CD4-positive, alpha-beta T cell treated with Interleukin-21 for 1 hour (primary cell): Measurements from ENCODE around the gene SNED1.
"Not testable (repeated sequence)": the region's sequence is repeated elsewhere in the genome, so short reads cannot be mapped to it uniquely, and the experiment has no call there.

Source experiments
- DNase-seq: peaks from one replicate; pipeline ENCODE4 v3.0.0-alpha.2; 2020

SNED1 gene

DNA sequence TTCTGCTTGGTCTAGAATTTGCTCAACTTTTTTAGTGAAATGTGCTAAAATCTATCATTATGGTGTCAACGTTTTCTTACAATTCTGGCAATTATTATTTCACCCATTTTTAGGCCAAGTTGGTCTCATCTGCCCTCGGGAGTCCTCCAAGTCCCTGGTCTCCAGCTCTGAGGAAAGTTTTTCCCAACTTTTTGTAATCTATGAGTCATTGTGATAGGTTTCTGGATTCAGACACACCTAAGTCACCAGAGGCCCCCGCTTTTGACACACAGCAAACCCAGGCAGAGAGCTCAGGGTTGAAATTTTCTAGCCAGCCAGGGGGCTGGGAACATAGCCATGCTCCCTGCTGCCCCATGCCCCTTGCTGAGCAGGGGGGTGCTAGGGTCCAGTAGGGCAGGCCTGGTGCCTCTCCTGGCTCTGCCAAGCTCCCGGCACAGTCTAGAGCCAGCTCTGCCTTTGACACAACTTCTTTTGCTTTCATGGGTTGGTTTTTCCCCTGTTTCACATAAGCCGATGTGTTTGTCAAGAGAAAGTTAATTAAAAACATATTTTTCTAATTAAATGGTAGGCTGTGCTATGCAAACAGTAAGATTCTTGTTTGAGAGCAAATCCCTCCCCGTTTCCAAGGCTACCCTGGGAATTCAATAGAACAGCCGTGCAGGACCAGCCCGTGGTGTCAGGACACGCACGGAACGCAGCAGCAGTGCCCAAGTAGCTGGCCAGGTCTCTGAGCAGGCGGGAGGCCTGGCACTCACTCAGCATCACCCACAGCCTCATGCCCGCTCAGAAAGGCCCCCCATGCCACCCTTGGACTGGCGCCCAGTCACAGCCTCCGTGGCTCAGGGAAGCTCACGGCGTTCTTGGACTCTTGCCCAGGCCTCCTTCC lies 25.5 kb upstream of the SNED1 start:
- no peak for DNase-seq

DNA sequence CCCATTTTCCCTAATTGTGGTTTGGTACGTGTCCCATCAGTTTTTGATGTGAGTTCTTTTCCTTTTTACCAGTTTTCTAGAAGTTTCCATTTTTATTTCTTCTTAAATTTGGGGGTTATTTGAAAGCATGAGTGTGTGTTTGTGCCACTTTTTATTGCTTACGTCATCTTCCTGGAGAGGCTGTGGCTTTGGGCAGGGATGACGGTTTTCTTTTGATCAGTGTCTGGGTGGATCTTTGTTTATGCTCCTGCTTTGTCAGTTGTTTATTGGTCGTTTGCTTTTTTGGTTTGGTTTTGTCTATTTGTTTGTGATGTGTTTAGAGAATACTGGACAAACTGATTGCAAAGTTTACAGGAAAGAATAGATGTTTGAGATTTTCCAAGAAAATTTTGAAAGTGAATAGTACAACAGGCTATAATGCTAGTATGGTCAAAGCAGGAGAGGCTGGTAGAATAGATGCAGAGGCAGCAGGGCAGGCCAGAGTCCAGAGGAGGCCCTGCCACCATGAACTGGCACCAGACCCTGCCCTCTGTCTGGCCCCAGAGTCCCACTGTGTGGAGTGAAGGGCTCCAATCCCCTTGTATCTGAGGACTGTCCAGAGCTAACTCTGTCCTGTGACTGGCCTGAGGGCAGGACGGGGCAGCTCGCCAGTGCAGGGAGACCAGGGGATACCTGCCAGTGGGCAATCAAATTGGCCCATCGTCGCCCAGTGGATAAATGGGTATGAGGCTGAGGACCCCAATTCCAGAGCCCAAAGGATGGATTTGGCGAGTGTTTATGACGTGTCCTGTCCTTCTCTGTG lies 23.4 kb upstream of the SNED1 start:
- peak; percentile 58 for DNase-seq

DNA sequence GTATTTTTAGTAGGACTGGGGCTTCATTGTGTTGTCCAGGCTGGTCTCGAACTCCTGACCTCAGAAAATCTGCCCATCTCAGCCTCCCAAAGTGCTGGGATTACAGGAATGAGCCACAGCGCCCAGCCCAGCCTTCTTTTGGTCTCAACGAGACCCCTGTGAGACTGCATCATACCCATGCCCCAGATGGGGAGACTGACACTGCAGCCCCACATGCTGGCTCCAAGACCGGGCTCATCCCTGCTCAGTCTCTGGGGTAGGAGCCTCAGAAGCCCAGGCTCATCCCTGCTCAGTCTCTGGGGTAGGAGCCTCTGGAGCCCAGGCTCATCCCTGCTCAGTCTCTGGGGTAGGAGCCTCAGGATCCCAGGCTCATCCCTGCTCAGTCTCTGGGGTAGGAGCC lies 22.5 kb upstream of the SNED1 start:
- not testable (repeated sequence) for DNase-seq

DNA sequence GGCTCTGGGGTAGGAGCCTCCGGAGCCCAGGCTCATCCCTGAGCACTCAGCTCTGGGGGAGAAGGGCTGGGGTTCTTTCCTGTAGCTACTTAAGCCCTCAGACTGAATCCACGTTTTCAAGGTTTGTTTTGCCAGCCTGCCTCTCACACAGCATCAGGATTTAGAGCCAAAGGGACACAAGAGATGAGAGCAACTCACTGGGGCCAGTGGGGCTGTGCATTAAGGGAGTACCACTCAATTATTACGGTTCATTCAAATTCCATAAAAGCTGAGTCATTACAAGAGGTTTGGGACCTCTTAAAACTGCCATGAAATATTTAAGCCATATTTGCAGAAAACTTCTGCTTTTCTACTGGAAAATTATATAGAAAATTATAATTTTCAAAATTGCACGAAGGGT lies 17.1 kb upstream of the SNED1 start:
- no peak for DNase-seq

DNA sequence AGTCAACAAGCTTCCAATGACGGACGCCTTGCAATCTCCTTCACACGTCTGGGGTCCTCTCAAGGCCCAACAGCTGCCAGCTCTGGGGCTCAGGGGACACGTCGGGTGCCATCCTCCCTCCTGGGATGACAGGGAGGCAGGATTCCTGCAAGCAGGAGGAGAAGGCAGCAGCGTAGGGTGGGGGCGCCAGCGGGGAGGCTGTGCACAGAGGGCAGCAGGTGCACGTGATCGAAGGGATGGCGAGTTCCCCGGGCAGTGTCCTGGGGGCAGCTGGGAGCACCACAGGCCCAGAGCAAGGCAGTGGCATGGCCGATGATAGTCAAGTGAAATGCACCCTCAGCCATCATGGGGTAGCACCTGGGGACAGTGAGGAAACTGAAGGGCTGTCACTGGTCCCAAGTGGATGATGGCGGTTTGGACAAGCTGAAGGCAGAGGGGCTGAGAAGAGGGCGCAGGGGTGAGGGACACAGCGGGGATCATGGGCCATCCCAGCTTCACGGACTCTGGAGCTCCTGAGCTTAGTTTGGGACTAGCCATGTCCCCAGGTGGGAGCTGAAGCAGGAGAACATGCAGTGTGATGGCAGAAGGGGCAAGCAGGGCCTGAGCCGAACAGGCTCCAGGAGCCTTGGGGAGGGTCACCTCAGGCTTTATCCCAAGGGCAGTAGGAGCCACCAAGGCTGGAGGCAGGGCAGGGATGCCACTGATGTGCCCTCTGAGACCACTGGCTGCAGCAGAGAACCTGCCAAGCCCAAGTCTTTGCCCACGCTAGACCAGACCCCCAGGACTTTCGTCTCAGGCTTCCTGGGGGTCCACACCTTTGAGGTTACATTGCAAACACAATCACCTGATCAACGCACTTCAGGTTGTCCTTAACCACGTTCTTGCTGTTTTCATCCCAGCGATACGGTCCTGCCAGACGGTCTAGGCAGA lies 16.3 kb upstream of the SNED1 start:
- no peak for DNase-seq

DNA sequence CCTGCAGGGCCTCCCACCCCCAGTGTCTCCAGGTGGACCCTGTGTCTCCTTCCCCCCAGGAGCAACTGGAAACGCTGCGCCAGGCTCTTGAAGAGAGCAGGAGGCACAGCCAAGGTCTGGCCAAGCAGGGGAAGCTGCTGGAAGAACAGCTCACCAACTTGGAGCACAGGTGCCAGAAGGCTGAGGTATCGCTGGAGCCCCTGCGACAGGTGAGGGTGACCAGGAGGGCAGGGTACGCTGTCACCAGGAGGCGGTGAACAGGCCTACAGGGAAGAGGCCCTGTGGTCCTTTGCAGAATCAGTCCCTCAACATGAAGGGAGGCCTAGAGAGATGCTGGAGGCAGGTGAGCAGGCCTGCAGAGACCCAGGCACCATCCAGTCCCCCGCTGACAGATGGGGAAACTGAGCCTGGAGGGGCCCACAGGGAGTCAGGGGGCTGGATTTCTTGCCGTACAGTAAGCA lies 15.6 kb upstream of the SNED1 start:
- DNase-seq = no peak

DNA sequence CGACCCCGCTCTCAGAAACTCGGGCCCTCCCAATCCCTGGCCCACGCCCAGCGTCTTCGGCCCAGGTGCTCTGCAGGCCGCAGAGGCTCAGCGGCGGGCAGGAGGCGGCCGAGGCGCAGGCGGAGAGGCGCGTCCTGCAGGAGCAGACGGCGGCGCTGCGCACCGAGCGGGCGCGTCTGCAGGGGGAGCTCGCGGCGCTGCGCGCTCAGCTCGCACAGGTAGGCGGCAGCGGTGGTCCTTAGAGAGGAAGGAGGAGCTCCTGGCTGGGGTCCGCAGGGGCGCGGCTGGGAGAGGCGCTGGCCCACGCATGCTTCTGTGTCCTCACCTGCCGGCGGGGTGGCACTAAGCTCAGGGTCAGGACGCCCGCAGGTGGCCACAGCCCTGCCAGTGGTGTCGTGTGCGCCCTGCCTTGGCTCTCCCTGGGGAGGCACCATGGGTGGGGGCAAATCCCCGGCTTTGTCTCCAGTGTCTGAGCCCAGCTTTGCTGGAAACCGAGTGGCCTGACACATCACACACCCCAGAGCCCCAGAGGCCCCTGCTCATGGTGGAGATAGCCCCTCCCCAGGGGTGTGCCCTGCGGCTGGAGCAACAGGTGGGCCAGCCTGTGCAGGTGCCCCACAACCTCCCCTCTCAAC lies 14.9 kb upstream of the SNED1 start:
- peak; percentile 22 for DNase-seq

DNA sequence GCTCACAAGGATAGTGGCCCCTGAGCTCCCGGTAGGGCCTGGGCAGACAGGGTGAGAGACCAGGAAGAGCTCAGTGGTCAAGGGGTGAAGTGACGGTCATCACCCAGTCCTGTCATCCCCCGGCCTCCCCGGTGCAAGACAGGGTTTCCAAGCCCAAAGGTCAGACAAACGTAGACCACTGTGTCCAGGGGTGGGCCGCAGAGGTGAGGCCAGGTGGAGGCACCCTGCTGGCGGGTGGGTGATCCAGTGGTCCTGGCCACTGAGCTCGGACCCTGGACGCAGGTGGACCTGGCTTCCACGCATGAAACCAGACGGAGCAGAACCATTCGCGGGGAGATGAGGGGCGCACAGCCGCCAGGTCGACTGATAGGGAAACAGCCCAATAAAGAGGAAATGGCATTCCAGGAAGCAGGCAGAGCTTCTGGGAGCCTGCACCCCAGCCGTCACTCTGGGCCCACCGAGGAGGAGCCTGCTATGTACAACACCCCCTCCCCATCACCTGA lies 14.4 kb upstream of the SNED1 start:
- no peak for DNase-seq

DNA sequence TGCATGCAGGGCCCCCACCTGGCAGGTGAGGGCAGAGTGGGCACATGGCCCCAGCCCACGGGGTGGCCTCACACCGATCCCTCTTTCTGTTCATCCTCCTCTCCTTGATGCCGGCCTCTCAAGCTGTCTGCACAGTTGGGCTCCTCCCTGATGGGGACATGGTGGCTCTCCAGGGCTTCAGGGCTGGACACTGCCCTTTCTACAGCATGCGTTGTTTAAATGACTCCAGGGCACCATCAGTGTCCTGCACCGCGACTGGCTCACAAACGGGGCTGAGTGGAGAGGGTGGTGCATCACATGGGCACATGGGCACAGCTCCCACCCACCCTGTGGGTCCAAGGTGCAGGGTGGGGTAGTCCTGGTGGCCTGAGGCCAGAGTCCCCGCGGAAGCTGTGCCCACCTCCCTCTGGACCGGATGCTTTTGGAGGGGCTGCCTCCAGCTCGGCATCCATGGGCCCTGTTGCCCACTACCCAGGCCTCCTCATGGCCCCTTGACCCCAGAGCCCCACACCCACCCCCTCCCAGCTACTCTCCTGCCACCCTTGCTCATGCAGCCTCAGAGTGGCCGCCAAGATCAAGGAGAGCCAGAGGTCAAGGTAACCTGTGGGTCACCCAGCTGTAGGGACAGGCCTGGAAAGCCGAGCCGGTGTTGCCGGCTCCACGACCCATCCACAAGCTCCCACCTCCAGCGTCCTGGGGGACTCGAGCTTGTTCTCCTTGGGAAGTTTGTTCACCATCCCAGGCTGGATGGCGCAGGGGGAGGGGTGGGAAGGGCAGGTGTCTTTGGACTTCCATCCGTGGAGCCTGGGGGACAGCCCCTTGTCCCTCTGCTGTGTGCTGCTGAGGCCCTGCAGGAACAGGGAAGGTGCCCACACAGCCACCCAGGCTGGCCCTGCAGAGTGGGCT lies 12.3 kb upstream of the SNED1 start:
- DNase-seq = no peak

DNA sequence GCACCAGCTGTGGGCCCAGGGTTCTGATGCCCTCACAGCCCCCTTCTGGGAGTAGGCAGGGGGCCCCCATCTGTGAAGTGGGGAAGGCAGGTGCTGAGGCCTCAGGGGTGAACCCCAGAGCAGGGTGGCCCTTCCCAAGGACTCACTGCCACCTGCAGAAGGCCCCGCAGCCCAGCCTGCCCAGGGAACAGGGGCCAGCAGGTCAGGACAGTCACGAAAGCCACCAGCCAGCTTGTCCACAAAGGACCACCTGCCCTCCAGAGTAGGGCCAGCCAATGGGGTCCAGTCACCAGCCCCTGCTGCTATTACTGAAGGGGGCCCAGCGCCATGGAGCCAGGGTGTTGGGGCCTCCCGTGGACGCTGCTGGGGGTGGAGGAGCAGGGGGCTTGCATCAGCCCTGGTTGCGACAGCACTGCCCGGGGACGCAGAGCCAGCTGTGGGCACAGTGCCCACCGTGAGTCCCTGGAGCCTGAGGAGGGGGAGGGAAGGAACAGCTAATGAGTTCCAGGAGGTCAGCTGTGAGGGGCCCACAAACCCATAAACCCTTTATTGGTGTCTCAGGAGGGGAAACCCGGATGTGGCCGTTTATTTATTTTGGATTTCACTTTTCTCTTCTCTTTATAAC lies 11.5 kb upstream of the SNED1 start:
- DNase-seq = no peak

DNA sequence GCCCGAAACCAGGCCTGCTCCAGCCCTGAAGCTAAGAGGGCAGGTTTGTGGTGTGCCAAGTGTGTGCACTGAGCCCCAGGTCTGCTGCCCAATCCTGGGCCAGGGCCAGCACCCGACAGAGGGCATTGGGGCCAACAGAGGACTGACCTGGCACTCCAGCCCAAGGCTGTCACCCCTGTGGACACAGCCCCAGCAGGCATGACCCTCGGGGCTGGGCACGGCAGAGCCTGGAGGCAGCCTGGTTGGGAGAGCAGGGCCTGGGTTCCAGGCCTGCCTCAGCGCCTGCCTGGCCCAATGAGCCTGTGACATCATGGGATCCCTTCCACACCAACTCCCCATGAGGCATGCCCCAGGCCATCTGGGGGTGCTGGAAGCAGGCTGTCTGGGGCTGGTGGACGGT lies 10.8 kb upstream of the SNED1 start:
- DNase-seq = no peak

DNA sequence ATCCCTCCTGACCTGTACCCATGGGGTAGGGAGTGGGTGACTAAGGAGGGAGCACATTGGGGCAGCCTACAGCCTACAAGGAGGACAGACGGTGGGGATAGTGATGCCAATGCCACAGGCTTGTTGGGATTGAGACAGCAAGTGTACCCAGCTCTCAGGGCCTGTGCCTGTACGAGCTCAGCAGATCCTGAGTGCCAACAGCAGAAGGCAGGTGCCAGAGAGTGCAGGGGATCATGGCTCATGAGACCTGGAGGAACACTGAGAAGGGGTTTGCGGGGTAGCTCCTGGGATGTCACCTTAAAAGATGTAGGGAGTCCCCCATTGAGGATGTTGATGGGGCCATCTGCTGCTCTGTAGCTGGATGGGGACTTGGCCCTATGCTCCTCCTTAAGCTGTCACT lies 10.3 kb upstream of the SNED1 start:
- no peak for DNase-seq

DNA sequence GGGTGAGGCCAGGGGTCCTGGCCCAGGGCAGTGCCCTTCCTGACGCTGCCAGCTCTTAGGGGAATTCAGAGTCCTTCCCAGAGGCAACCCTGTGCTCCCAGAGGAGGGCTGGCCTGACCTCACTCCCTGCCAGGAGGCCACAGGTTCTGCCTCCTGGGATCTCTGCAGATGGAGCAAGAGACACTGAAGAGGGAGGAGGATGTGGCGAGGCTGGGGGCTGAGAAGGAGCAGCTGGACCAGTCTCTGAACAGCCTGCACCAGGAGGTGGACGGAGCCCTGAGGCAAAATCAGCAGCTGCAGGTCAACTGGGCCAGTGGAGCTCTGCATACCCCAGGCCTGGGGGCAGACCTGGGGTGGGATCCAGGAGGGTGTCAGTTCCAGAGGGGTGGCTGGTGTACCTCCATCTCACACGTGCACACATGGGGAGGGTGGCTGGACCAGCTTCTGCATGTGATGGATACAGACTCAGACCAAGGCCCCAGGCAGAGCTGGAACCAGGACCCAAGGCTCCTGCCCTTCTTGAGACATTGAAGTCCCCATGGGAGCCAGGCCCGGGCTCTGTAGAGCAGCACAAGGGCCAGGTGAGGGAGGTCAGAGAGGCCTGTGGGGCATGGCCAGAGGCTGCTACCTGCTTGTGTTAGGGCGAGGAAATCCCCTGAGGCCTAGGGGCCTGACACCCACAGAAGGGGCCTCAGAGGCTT lies 9.7 kb upstream of the SNED1 start:
- DNase-seq = no peak

DNA sequence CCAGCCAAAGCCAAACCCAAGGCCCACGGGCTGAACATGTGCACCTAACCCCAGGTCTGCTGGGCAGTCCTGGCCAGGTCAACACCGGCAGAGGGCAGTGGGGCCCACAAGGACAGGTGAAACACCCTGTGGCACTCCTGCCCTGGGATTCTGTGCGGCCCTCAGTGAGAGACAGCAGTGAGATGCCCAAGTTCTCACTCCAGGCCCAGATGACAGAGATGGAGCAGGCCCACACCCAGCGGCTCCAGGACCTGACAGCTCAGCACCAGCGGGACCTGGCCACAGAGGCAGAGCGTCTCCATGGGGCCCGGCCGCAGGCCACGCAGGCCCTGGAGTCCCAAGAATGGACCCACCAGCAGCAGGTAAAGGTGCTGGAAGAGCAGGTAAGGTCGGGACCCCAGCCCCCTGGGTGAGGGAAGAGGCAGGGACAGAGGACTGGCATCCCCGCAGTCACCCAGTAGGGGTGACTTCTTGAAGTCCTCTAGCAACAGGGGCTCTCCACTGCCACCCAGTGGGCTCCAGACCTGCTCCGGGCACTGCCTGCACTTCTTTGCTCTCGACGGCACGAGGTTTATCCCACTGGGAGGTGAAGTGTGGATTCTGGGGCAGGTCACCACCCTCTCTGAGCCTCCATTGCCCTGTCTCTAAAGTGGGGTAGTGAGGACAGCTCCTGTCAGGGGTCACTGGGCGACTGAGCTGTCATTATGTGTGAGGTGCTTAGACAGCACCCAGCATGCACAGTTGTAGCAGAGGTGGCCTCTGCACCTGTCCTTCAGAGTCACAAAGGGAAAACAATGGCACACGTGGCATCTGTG lies 8.8 kb upstream of the SNED1 start:
- no peak for DNase-seq

DNA sequence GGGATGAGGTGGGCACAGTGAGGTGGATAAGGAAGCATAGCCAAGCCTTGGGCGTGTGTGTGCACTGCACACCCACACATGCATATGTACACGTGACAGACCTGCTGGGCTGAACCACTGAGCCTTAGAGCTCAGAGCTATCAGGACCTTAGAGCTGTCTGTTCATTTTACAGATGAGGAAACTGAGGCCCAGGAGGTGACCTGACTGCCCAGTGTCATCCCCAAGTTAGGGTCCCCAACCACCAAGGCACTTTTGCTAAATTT lies 8.2 kb upstream of the SNED1 start:
- DNase-seq = no peak

DNA sequence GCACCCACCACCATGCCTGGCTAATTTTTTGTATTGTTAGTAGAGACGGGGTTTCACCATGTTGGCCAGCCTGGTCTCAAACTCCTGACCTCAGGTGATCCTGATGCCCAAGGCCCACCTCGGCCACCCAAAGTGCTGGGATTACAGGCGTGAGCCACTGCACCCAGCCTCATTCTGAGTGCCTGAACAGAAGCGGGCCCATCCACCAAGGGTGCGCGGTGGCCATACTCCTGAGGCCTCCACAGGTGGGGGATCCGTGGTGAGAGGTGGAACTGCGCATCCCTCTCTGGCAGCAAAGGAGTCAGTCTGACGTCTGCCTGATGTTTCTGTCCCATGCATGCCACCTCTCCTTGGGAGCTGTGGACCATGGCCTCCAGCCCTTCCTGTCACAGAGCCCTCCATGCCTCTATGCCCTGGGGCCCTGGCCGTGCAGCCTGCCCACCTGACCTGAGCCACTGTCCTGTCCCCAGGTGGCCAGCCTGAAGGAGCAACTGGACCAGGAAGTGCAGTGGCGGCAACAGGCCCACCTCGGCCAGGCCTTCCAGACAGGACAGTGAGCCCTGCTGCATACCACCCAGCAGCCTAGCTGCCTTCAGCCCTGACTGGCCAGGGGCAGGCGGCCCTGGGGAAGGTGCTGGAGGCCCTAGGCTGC lies 7.6 kb upstream of the SNED1 start:
- DNase-seq = no peak

DNA sequence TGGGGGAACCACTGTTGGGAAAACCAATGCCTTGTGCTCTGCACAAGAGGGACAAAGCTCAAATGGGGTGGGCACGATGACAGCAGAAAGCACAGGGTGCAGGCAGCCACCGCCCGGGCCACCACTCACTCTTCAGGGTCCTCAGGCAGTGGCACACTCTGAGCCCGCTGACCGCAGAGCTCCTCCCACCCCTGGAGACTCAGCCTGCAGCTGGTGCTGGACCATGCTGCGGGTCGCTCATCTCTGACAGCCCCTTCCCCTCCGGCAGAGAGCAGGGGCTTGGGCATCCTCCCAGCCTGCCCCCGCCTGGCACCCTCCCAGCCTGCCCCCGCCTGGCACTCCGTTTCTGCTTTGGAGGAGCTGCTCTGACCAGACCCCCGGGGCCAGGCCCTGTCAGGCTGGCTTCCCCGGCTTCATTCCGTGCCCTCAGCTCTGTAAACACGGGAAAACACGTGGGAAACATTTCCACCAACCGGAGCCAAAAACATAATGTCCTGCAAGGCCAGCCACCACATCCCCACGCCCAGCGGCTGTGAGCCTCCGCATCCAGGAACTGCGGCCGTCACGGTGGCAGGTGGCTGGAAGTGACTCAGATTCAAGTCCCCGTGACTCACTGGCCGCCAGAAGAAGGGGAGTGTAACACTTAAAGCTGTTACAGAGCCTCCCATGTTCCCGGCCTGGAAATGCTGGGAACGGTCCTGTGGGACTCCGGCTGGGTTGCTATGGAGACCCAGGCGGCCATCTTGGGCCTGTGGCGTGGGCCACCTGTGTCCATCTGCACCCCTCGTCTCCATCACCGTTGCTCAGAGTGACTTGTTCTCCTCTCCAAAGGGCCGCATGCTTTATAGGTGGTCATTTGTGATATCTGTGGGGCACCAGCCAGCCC lies 6.8 kb upstream of the SNED1 start:
- DNase-seq = no peak
